GM23338 (cell line): ENCODE data around the gene SHISA4.

Experiments used
- CTCF ChIP-seq, 2 experiments: fragments of 200-600 bp in 1 of 2; sonication (generic) in 1 of 2; conservative IDR thresholded peaks; 2 replicates each; pipeline versions ENCODE4 v1.5.1 to v1.6.1; 2016 to 2017; ENCODE audit warnings: antibody characterized with exemption in 2 of 2, low read depth in 2 of 2, mild to moderate bottlenecking in 2 of 2, moderate library complexity in 1 of 2
- EZH2phosphoT487 ChIP-seq: fragments of 200-600 bp; sonication (generic); IDR thresholded peaks from one replicate; pipeline ENCODE4 v1.8.1; 2018; ENCODE audit warnings: antibody characterized with exemption; ENCODE audit not compliant: unreplicated experiment

GRCh38 chr1:201883266-201883665 is 5.4 kb upstream of the SHISA4 start:
- TF ChIP-seq CTCF (conservative IDR thresholded peaks at IDR 0.05; ENCODE audit: low read depth in 2 of 2), result no peak
- no peak for TF ChIP-seq EZH2phosphoT487
